Fibroblast of lung (primary cell): ENCODE measurements around the gene COX18. TPM values are rescaled to one million over a fixed set of nuclear protein-coding genes. Genes with fewer than 3 reads are reported as not detected.

Source experiments
- DNase-seq, 2 donors: peaks; one replicate each; pipeline versions ENCODE4 v3.0.0 to v3.0.0-alpha.2; 2010; ENCODE audit warnings: low read depth in 2 of 2
- H2AFZ ChIP-seq: 2 replicates; pipeline ENCODE4 v1.5.1; 2012; ENCODE audit warnings: low read length, control low read depth, inconsistent platforms
- H3K27ac ChIP-seq: 2 replicates; pipeline ENCODE4 v1.5.1; 2011; ENCODE audit warnings: low read length, control low read depth; ENCODE audit not compliant: insufficient read depth
- H3K27me3 ChIP-seq: 2 replicates; pipeline ENCODE4 v1.5.1; 2011; ENCODE audit warnings: mild to moderate bottlenecking, low read length; ENCODE audit not compliant: control insufficient read depth, insufficient read depth
- H3K36me3 ChIP-seq: 2 replicates; pipeline ENCODE4 v1.5.1; 2011; ENCODE audit warnings: low read length; ENCODE audit not compliant: control insufficient read depth, insufficient read depth
- H3K4me1 ChIP-seq: 2 replicates; pipeline ENCODE4 v1.5.1; 2011; ENCODE audit warnings: low read length; ENCODE audit not compliant: control insufficient read depth, insufficient read depth; ENCODE audit errors: extremely low read depth
- H3K4me2 ChIP-seq: 2 replicates; pipeline ENCODE4 v1.5.1; 2011; ENCODE audit warnings: low read length, control low read depth; ENCODE audit not compliant: insufficient read depth; ENCODE audit errors: extremely low read depth
- H3K4me3 ChIP-seq, 4 experiments: fragments of 200-600 bp in 1 of 4; sonication (generic) in 1 of 4; replicated peaks in 1 of 4; 2 replicates each; pipeline ENCODE4 v1.5.1; 2011 to 2016; ENCODE audit warnings: low read length in 4 of 4, low read depth in 3 of 4, mild to moderate bottlenecking in 3 of 4, control low read depth in 2 of 4, inconsistent platforms in 1 of 4, mixed read lengths in 1 of 4; ENCODE audit not compliant: insufficient read depth in 1 of 4; ENCODE audit errors: control extremely low read depth in 1 of 4
- H3K79me2 ChIP-seq: 2 replicates; pipeline ENCODE4 v1.5.1; 2012; ENCODE audit warnings: mild to moderate bottlenecking, low read length, inconsistent platforms; ENCODE audit not compliant: control insufficient read depth, insufficient read depth
- H3K9ac ChIP-seq: 2 replicates; pipeline ENCODE4 v1.5.1; 2011; ENCODE audit warnings: mild to moderate bottlenecking, low read length, control low read depth; ENCODE audit not compliant: insufficient read depth
- H3K9me3 ChIP-seq: 2 replicates; pipeline ENCODE4 v1.5.1; 2012; ENCODE audit warnings: low read depth, low read length; ENCODE audit not compliant: control insufficient read depth, insufficient read depth
- H4K20me1 ChIP-seq: 2 replicates; pipeline ENCODE4 v1.5.1; 2011; ENCODE audit warnings: low read length; ENCODE audit not compliant: control insufficient read depth, insufficient read depth; ENCODE audit errors: extremely low read depth
- EZH2 ChIP-seq: IDR thresholded peaks from 2 replicates; pipeline ENCODE4 v1.5.1; 2012; ENCODE audit warnings: low read length, control low read depth, mild to moderate bottlenecking; ENCODE audit errors: missing control alignments
- polyA plus RNA-seq, 2 donors: library from polyadenylated mRNA; depleted of rRNA in 1 of 2; stranded (reverse) in 1 of 2; unstranded in 1 of 2; fragments of >200 nt; gene quantifications; 2 replicates each; pipeline ENCODE4 v1.2.1, GENCODE V29; 2011 to 2012; ENCODE audit warnings: missing spikeins in 1 of 2
- total RNA-seq: library from RNA; depleted of rRNA; stranded (reverse); fragments of >200 nt; gene quantifications from 2 replicates; pipeline ENCODE4 v1.2.1, GENCODE V29; 2014
- TF ChIP-seq, protein P1 (sequence below), 2 donors: IDR thresholded peaks in 1 of 2; conservative IDR thresholded peaks in 1 of 2; 1 replicate in 1 of 2; 2 replicates in 1 of 2; pipeline ENCODE4 v1.5.1; 2011 to 2012; ENCODE audit warnings: low read length in 2 of 2, control low read depth in 1 of 2, inconsistent platforms in 1 of 2, low read depth in 1 of 2, mild to moderate bottlenecking in 1 of 2

Gene COX18
- total and polyA plus RNA-seq, 2 donors (not counting 1 experiment from before 2014, with no cell fraction given), result 15.8 to 27.9 TPM

- H2AFZ ChIP-seq, result no peak overlapping the region
- no peak for DNase-seq
- H3K27me3 ChIP-seq, result no peaks in the 10 kb centered on the region
- no peaks in the 10 kb centered on the region for H3K79me2 ChIP-seq
- H3K4me2 ChIP-seq, result no peak overlapping the region
- no peaks in the 10 kb centered on the region for H3K4me1 ChIP-seq
- H3K9ac ChIP-seq, result no peak overlapping the region
- H3K9me3 ChIP-seq, result no peaks in the 10 kb centered on the region
- H3K27ac ChIP-seq, result no peak overlapping the region
- H4K20me1 ChIP-seq, result no peaks in the 10 kb centered on the region
- H3K4me3 ChIP-seq, result no peak overlapping the region
- peaks cover 14% of the 10 kb centered on the region for H3K36me3 ChIP-seq
- no peak for TF ChIP-seq EZH2
- TF ChIP-seq, protein P1, sequence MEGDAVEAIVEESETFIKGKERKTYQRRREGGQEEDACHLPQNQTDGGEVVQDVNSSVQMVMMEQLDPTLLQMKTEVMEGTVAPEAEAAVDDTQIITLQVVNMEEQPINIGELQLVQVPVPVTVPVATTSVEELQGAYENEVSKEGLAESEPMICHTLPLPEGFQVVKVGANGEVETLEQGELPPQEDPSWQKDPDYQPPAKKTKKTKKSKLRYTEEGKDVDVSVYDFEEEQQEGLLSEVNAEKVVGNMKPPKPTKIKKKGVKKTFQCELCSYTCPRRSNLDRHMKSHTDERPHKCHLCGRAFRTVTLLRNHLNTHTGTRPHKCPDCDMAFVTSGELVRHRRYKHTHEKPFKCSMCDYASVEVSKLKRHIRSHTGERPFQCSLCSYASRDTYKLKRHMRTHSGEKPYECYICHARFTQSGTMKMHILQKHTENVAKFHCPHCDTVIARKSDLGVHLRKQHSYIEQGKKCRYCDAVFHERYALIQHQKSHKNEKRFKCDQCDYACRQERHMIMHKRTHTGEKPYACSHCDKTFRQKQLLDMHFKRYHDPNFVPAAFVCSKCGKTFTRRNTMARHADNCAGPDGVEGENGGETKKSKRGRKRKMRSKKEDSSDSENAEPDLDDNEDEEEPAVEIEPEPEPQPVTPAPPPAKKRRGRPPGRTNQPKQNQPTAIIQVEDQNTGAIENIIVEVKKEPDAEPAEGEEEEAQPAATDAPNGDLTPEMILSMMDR (conservative IDR thresholded peaks at IDR 0.05 in 1 of 2, IDR thresholded peaks at IDR 0.05 in 1 of 2; ENCODE audit: low read depth in 1 of 2, low read length in 2 of 2), result no peak
These were observed 28.5 kb upstream of the COX18 start for GRCh38 chr4:73098016-73098415.

GRCh38 chr4:73092868-73093267, 23.4 kb upstream of the COX18 start:
- no peaks in the 10 kb centered on the region for H3K9me3 ChIP-seq
- H3K4me2 ChIP-seq, result no peak overlapping the region
- no peaks in the 10 kb centered on the region for H3K4me1 ChIP-seq
- no peak overlapping the region for H3K9ac ChIP-seq
- no peaks in the 10 kb centered on the region for H4K20me1 ChIP-seq
- TF ChIP-seq, protein P1 (conservative IDR thresholded peaks at IDR 0.05 in 1 of 2, IDR thresholded peaks at IDR 0.05 in 1 of 2; ENCODE audit: low read depth in 1 of 2, low read length in 2 of 2), result no peak
- TF ChIP-seq EZH2, result no peak
- H3K4me3 ChIP-seq, result no peak overlapping the region
- no peak overlapping the region for H3K27ac ChIP-seq
- DNase-seq, result no peak
- no peak overlapping the region for H2AFZ ChIP-seq
- no peaks in the 10 kb centered on the region for H3K27me3 ChIP-seq
- no peaks in the 10 kb centered on the region for H3K79me2 ChIP-seq
- H3K36me3 ChIP-seq, result peaks cover 10% of the 10 kb centered on the region

GRCh38 chr4:73090738-73091137, 21.2 kb upstream of the COX18 start:
- no peaks in the 10 kb centered on the region for H4K20me1 ChIP-seq
- no peaks in the 10 kb centered on the region for H3K4me1 ChIP-seq
- H3K27me3 ChIP-seq, result no peaks in the 10 kb centered on the region
- no peak overlapping the region for H3K4me2 ChIP-seq
- H3K9ac ChIP-seq, result no peak overlapping the region
- H3K36me3 ChIP-seq, result peaks cover 10% of the 10 kb centered on the region
- no peak overlapping the region for H3K4me3 ChIP-seq
- no peak for DNase-seq
- H2AFZ ChIP-seq, result no peak overlapping the region
- H3K27ac ChIP-seq, result no peak overlapping the region
- no peaks in the 10 kb centered on the region for H3K9me3 ChIP-seq
- H3K79me2 ChIP-seq, result peaks cover 6% of the 10 kb centered on the region
- TF ChIP-seq, protein P1 (conservative IDR thresholded peaks at IDR 0.05 in 1 of 2, IDR thresholded peaks at IDR 0.05 in 1 of 2; ENCODE audit: low read depth in 1 of 2, low read length in 2 of 2), result no peak
- TF ChIP-seq EZH2, result no peak
